ENCODE results near the gene AUTS2.

AUTS2 gene

GRCh38 chr7:70183278-70183677 is 585.0 kb downstream of the AUTS2 start:
- H3K4me3 ChIP-seq (replicated peaks in 1 of 2; ENCODE audit: low read depth in 2 of 2, low read length in 2 of 2), result no peak overlapping the region
- no peak for DNase-seq (ENCODE audit: low read depth in 2 of 2)
- TF ChIP-seq, protein P1, sequence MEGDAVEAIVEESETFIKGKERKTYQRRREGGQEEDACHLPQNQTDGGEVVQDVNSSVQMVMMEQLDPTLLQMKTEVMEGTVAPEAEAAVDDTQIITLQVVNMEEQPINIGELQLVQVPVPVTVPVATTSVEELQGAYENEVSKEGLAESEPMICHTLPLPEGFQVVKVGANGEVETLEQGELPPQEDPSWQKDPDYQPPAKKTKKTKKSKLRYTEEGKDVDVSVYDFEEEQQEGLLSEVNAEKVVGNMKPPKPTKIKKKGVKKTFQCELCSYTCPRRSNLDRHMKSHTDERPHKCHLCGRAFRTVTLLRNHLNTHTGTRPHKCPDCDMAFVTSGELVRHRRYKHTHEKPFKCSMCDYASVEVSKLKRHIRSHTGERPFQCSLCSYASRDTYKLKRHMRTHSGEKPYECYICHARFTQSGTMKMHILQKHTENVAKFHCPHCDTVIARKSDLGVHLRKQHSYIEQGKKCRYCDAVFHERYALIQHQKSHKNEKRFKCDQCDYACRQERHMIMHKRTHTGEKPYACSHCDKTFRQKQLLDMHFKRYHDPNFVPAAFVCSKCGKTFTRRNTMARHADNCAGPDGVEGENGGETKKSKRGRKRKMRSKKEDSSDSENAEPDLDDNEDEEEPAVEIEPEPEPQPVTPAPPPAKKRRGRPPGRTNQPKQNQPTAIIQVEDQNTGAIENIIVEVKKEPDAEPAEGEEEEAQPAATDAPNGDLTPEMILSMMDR (IDR thresholded peaks at IDR 0.05; ENCODE audit: low read depth, low read length), result no peak

- no peak overlapping the region for H3K4me3 ChIP-seq (replicated peaks in 1 of 2; ENCODE audit: low read depth in 2 of 2, low read length in 2 of 2)
- TF ChIP-seq, protein P1 (IDR thresholded peaks at IDR 0.05; ENCODE audit: low read depth, low read length), result no peak
- DNase-seq (ENCODE audit: low read depth in 2 of 2), result no peak
These were observed 590.8 kb downstream of the AUTS2 start for GRCh38 chr7:70188901-70189650.

DNA sequence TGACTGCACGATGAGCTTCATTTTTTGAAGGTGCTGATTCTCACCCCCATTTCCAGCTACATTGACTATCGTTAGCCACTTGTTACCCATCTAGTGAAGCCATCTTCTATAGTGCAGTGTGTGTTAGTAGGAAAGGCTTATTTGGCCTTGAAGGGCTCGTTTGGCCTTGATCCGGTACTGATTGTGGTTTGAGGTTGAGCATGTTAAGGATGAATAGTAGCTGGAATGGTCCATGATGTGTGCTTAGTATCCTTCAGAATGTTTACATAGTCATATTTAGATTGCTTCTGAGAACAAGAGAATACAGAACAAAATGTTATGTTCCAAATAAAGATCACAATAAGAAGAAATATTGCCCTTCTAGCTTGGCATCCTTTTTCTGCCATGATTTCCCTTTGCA is 591.5 kb downstream of the AUTS2 start:
- no peak overlapping the region for H3K4me3 ChIP-seq (replicated peaks in 1 of 2; ENCODE audit: low read depth in 2 of 2, low read length in 2 of 2)
- TF ChIP-seq, protein P1 (IDR thresholded peaks at IDR 0.05; ENCODE audit: low read depth, low read length), result no peak
- DNase-seq (ENCODE audit: low read depth in 2 of 2), result no peak

GRCh38 chr7:70190281-70190680 is 592.0 kb downstream of the AUTS2 start:
- H3K4me3 ChIP-seq (replicated peaks in 1 of 2; ENCODE audit: low read depth in 2 of 2, low read length in 2 of 2), result no peak overlapping the region
- TF ChIP-seq, protein P1 (IDR thresholded peaks at IDR 0.05; ENCODE audit: low read depth, low read length), result no peak

GRCh38 chr7:70193514-70193913 is 595.2 kb downstream of the AUTS2 start:
- peak in 1 of 2 donors; percentile 26 for DNase-seq (ENCODE audit: low read depth in 2 of 2)
- TF ChIP-seq, protein P1 (IDR thresholded peaks at IDR 0.05; ENCODE audit: low read depth, low read length), result no peak
- H3K4me3 ChIP-seq (replicated peaks in 1 of 2; ENCODE audit: low read depth in 2 of 2, low read length in 2 of 2), result no peak overlapping the region

More at GRCh38 chr7:70190281-70190680, 592.0 kb downstream of the AUTS2 start:
- no peak for DNase-seq (ENCODE audit: low read depth in 2 of 2)

GRCh38 chr7:70208236-70209063 is 610.2 kb downstream of the AUTS2 start:
- H3K4me3 ChIP-seq (replicated peaks in 1 of 2; ENCODE audit: low read depth in 2 of 2, low read length in 2 of 2), result no peak overlapping the region
- TF ChIP-seq, protein P1 (IDR thresholded peaks at IDR 0.05; ENCODE audit: low read depth, low read length), result no peak
- no peak for DNase-seq (ENCODE audit: low read depth in 2 of 2)
